Neural cell (in vitro differentiated cells): ENCODE results near the gene ZNF655. TPM values are rescaled to one million over a fixed set of nuclear protein-coding genes. Genes with fewer than 3 reads are reported as not detected.
"Not testable (repeated sequence)": the region's sequence is repeated elsewhere in the genome, so short reads cannot be mapped to it uniquely, and the experiment has no call there.

Source experiments
- H2AFZ ChIP-seq: fragments of 200-600, 300-800 bp; sonication (generic), shearing (Covaris generic); 2 replicates; pipeline ENCODE4 v1.6.0; 2014; ENCODE audit warnings: low read depth, mild to moderate bottlenecking, antibody characterized with exemption, low read length, moderate library complexity
- H3F3A ChIP-seq: fragments of 200-600 bp; shearing (Covaris generic); 2 replicates; pipeline ENCODE4 v1.6.1; 2016; ENCODE audit warnings: mild to moderate bottlenecking, moderate library complexity, mixed read lengths, antibody characterized with exemption, low read length; ENCODE audit not compliant: insufficient read depth, poor library complexity, severe bottlenecking
- H3K27ac ChIP-seq: fragments of 200-600, 300-800 bp; sonication (generic), shearing (Covaris generic); 2 replicates; pipeline ENCODE4 v1.5.1; 2014; ENCODE audit warnings: mild to moderate bottlenecking, low read length, moderate library complexity
- H3K27me3 ChIP-seq: fragments of 300-800, 200-600 bp; sonication (generic), shearing (Covaris generic); 2 replicates; pipeline ENCODE4 v1.6.0; 2014; ENCODE audit warnings: mild to moderate bottlenecking, low read depth, low read length, moderate library complexity; ENCODE audit not compliant: insufficient read depth
- H3K36me3 ChIP-seq: fragments of 300-800, 200-600 bp; sonication (generic), shearing (Covaris generic); 2 replicates; pipeline ENCODE4 v1.5.1; 2014; ENCODE audit warnings: mild to moderate bottlenecking, antibody characterized with exemption, low read length, moderate library complexity; ENCODE audit not compliant: insufficient read depth
- H3K4me2 ChIP-seq: fragments of 300-800, 200-600 bp; sonication (generic), shearing (Covaris generic); 2 replicates; pipeline ENCODE4 v1.6.0; 2014; ENCODE audit warnings: mild to moderate bottlenecking, low read length
- H3K4me3 ChIP-seq: fragments of 300-800, 200-600 bp; sonication (generic), shearing (Covaris generic); 2 replicates; pipeline ENCODE4 v1.5.1; 2014; ENCODE audit warnings: mild to moderate bottlenecking, low read length, moderate library complexity
- H3K79me2 ChIP-seq: fragments of 200-600 bp; shearing (Covaris generic); replicated peaks from 2 replicates; pipeline ENCODE4 v1.6.0; 2014; ENCODE audit warnings: mild to moderate bottlenecking, low read length, moderate library complexity; ENCODE audit not compliant: insufficient read depth
- H3K9ac ChIP-seq: fragments of 300-800, 200-600 bp; sonication (generic), shearing (Covaris generic); 2 replicates; pipeline ENCODE4 v1.6.1; 2016; ENCODE audit warnings: mild to moderate bottlenecking, low read length, mixed read lengths
- H3K9me2 ChIP-seq: fragments of 200-600 bp; shearing (Covaris generic); 2 replicates; pipeline ENCODE4 v1.6.1; 2016; ENCODE audit warnings: mild to moderate bottlenecking, low read length, mixed read lengths; ENCODE audit not compliant: insufficient read depth
- H3K9me3 ChIP-seq: fragments of 200-600, 300-800 bp; sonication (generic), shearing (Covaris generic); 2 replicates; pipeline ENCODE4 v1.6.1; 2016; ENCODE audit warnings: mild to moderate bottlenecking, mixed run types, low read length, moderate library complexity, mixed read lengths
- H4K20me1 ChIP-seq: fragments of 200-600 bp; shearing (Covaris generic); 2 replicates; pipeline ENCODE4 v1.6.1; 2016; ENCODE audit warnings: mild to moderate bottlenecking, mixed run types; ENCODE audit not compliant: insufficient read depth
- CTCF ChIP-seq: fragments of 450-650 bp; IDR thresholded peaks from 2 replicates; pipeline ENCODE4 v1.5.1; 2014; ENCODE audit warnings: antibody characterized with exemption, mild to moderate bottlenecking, moderate library complexity; ENCODE audit not compliant: poor library complexity, severe bottlenecking
- EP300 ChIP-seq: fragments of 450-650 bp; conservative IDR thresholded peaks from 2 replicates; pipeline ENCODE4 v1.6.1; 2014; ENCODE audit warnings: antibody characterized with exemption, mild to moderate bottlenecking, moderate library complexity; ENCODE audit not compliant: poor library complexity, severe bottlenecking
- EZH2 ChIP-seq: fragments of 200-600, 300-800 bp; shearing (Covaris generic), sonication (generic); IDR thresholded peaks from 2 replicates; pipeline ENCODE4 v1.6.1; 2014; ENCODE audit warnings: antibody characterized with exemption, low read length, borderline replicate concordance, mild to moderate bottlenecking; ENCODE audit not compliant: insufficient read depth, poor library complexity, severe bottlenecking
- MXI1 ChIP-seq: fragments of 450-650 bp; conservative IDR thresholded peaks from 2 replicates; pipeline ENCODE4 v1.6.1; 2014; ENCODE audit warnings: antibody characterized with exemption, mild to moderate bottlenecking; ENCODE audit not compliant: poor library complexity, severe bottlenecking
- POLR2AphosphoS5 ChIP-seq: IDR thresholded peaks from 2 replicates; pipeline ENCODE4 v1.6.1; 2012
- RAD21 ChIP-seq: fragments of 450-650 bp; conservative IDR thresholded peaks from 2 replicates; pipeline ENCODE4 v1.6.1; 2014; ENCODE audit warnings: antibody characterized with exemption, mild to moderate bottlenecking, moderate library complexity
- REST ChIP-seq: IDR thresholded peaks from 2 replicates; pipeline ENCODE4 v1.6.1; 2012; ENCODE audit warnings: borderline replicate concordance
- SMC3 ChIP-seq: fragments of 450-650 bp; conservative IDR thresholded peaks from 2 replicates; pipeline ENCODE4 v1.6.1; 2014; ENCODE audit warnings: antibody characterized with exemption, mild to moderate bottlenecking, moderate library complexity; ENCODE audit not compliant: poor library complexity
- TAF1 ChIP-seq: IDR thresholded peaks from 2 replicates; pipeline ENCODE4 v1.6.1; 2012; ENCODE audit warnings: low read depth
- polyA plus RNA-seq: library from polyadenylated mRNA; depleted of rRNA; stranded (reverse); fragments of >200 nt; gene quantifications from 2 replicates; pipeline ENCODE4 v1.2.3, GENCODE V29; 2014

ZNF655 gene
- polyA plus RNA-seq, 1 donor from 2014 or later: 89.0 TPM

GRCh38 chr7:99579956-99580777 lies 21.7 kb downstream of the ZNF655 start:
- Histone ChIP-seq H3K4me2 (peak overlapping the region; percentile 61), H3F3A (no peaks in the 10 kb centered on the region), H3K27ac (peak overlapping the region; percentile 40), H3K9me2 (no peaks in the 10 kb centered on the region), H3K9ac (peak overlapping the region; percentile 64), H3K27me3 (no peaks in the 10 kb centered on the region), H2AFZ (peak overlapping the region; percentile 79), H3K36me3 (no peaks in the 10 kb centered on the region), H4K20me1 (no peaks in the 10 kb centered on the region), H3K4me3 (peak overlapping the region; percentile 67), H3K79me2 (no peaks in the 10 kb centered on the region), H3K9me3 (no peaks in the 10 kb centered on the region)
- TF ChIP-seq RAD21: peak; percentile 49
- TF ChIP-seq EZH2: no peak
- TF ChIP-seq SMC3: peak; percentile 35
- TF ChIP-seq POLR2AphosphoS5: no peak
- TF ChIP-seq EP300: no peak
- peak; percentile 73 for TF ChIP-seq CTCF
- TF ChIP-seq MXI1: peak; percentile 62
- no peak for TF ChIP-seq TAF1
- no peak for TF ChIP-seq REST

GRCh38 chr7:99580778-99581332 lies 22.4 kb downstream of the ZNF655 start:
- not testable (repeated sequence) for H3K36me3 ChIP-seq, H4K20me1 ChIP-seq, H3K4me2 ChIP-seq, H3F3A ChIP-seq, H3K27me3 ChIP-seq, H3K9me3 ChIP-seq, H3K9me2 ChIP-seq, H3K79me2 ChIP-seq
- Histone ChIP-seq H3K4me3 (peak overlapping the region; percentile 67), H3K27ac (peak overlapping the region; percentile 40), H3K9ac (peak overlapping the region; percentile 64), H2AFZ (peak overlapping the region; percentile 79)
